HCT116 (cell line): ENCODE results near the gene CHD9NB. TPM values are rescaled to one million over a fixed set of nuclear protein-coding genes. Genes with fewer than 3 reads are reported as not detected.

Experiments
- ATAC-seq: fragments of 200-7000 bp; cut with Tn5 transposase; 2 replicates; pipeline ENCODE4 v1.9.1; 2020; ENCODE audit warnings: mild to moderate bottlenecking, moderate library complexity
- BruUV-seq: library from RNA; stranded (reverse); fragments of 400-500 nt; replicated peaks from 2 replicates; lab custom pipeline; 2021; lab: Mats Ljungman, UMichigan
- CTCF ChIA-PET: fragments of 300-600 bp; sonication (Branson Sonifier 250); formaldehyde crosslinking; loops from one replicate; lab custom pipeline; 2021; ENCODE audit warnings: antibody characterized with exemption; lab: Charles Lee
- POLR2A ChIA-PET: fragments of 300-600, 350-600 bp; sonication (Branson Sonifier 250); formaldehyde crosslinking; loops from one replicate; lab custom pipeline; 2021; ENCODE audit warnings: antibody characterized with exemption; lab: Charles Lee
- RAD21 ChIA-PET, 2 experiments: fragments of 300-600 bp; sonication (Branson Sonifier 250); formaldehyde crosslinking; loops; one replicate each; lab custom pipeline; 2023; ENCODE audit warnings: low total read pairs in 2 of 2; ENCODE audit not compliant: uncharacterized antibody in 2 of 2, unreplicated experiment in 2 of 2, low non-redundant PET in 1 of 2; lab: Charles Lee
- DNase-seq: peaks from one replicate; pipeline ENCODE4 v3.0.0-alpha.2; 2010; ENCODE audit warnings: low read depth, low spot score
- H2AFZ ChIP-seq: fragments of 200-600 bp; shearing (Covaris generic), sonication (generic); 2 replicates; pipeline ENCODE4 v1.6.1; 2017; ENCODE audit warnings: low read depth, mixed run types, mixed read lengths, antibody characterized with exemption, low read length; ENCODE audit not compliant: poor library complexity, severe bottlenecking
- H3K27ac ChIP-seq: 2 replicates; pipeline ENCODE4 v1.5.1; 2012; ENCODE audit warnings: low read depth, low read length
- H3K27me3 ChIP-seq: fragments of 200-600 bp; sonication (generic); 2 replicates; pipeline ENCODE4 v1.6.1; 2016; ENCODE audit warnings: mixed run types, low read length, mixed read lengths; ENCODE audit not compliant: insufficient read depth
- H3K36me3 ChIP-seq, 2 experiments: fragments of 200-500 bp in 1 of 2; fragments of 200-600 bp in 1 of 2; sonication (Bioruptor generic) in 1 of 2; sonication (generic) in 1 of 2; 2 replicates each; pipeline versions ENCODE4 v1.5.1 to v1.6.1; 2014 to 2016; ENCODE audit warnings: low read length in 2 of 2, inconsistent platforms in 1 of 2, mixed read lengths in 1 of 2, mixed run types in 1 of 2; ENCODE audit not compliant: insufficient read depth in 2 of 2, control insufficient read depth in 1 of 2
- H3K4me1 ChIP-seq, 2 experiments: fragments of 200-600 bp in 1 of 2; sonication (generic) in 1 of 2; 2 replicates each; pipeline versions ENCODE4 v1.5.1 to v1.6.1; 2012 to 2017; ENCODE audit warnings: low read length in 2 of 2, inconsistent platforms in 1 of 2, mild to moderate bottlenecking in 1 of 2, mixed read lengths in 1 of 2, mixed run types in 1 of 2, moderate library complexity in 1 of 2; ENCODE audit not compliant: insufficient read depth in 2 of 2, control insufficient read depth in 1 of 2
- H3K4me2 ChIP-seq: fragments of 200-600 bp; sonication (generic); 2 replicates; pipeline ENCODE4 v1.6.1; 2017; ENCODE audit warnings: mixed run types, low read length, mixed read lengths
- H3K4me3 ChIP-seq, 2 experiments: fragments of 200-600 bp in 1 of 2; sonication (generic) in 1 of 2; replicated peaks in 1 of 2; 2 replicates each; pipeline ENCODE4 v1.5.1; 2011 to 2016; ENCODE audit warnings: low read length in 2 of 2, control low read depth in 1 of 2, low read depth in 1 of 2, mild to moderate bottlenecking in 1 of 2, mixed read lengths in 1 of 2, mixed run types in 1 of 2
- H3K79me2 ChIP-seq: fragments of 200-600 bp; sonication (generic); 2 replicates; pipeline ENCODE4 v1.6.1; 2017; ENCODE audit warnings: mild to moderate bottlenecking, mixed run types, low read length, moderate library complexity, mixed read lengths; ENCODE audit not compliant: insufficient read depth
- H3K9ac ChIP-seq: fragments of 200-600 bp; sonication (generic); 2 replicates; pipeline ENCODE4 v1.6.1; 2016; ENCODE audit warnings: low read length, mixed read lengths
- H3K9me2 ChIP-seq: fragments of 200-600 bp; sonication (generic), shearing (Covaris generic); 2 replicates; pipeline ENCODE4 v1.6.1; 2017; ENCODE audit warnings: mixed run types, mild to moderate bottlenecking, moderate library complexity; ENCODE audit not compliant: insufficient read depth
- H3K9me3 ChIP-seq, 2 experiments: fragments of 200-500 bp in 1 of 2; fragments of 200-600 bp in 1 of 2; sonication (Bioruptor generic) in 1 of 2; sonication (generic) in 1 of 2; 2 replicates each; pipeline ENCODE4 v1.6.1; 2014 to 2017; ENCODE audit warnings: low read length in 2 of 2, mixed read lengths in 2 of 2, inconsistent platforms in 1 of 2, low read depth in 1 of 2, mild to moderate bottlenecking in 1 of 2, mixed run types in 1 of 2, moderate library complexity in 1 of 2; ENCODE audit not compliant: control insufficient read depth in 1 of 2, insufficient read depth in 1 of 2
- H4K20me1 ChIP-seq: fragments of 200-600 bp; sonication (generic), shearing (Covaris generic); 2 replicates; pipeline ENCODE4 v1.6.1; 2017; ENCODE audit warnings: mixed run types, mild to moderate bottlenecking, moderate library complexity; ENCODE audit not compliant: insufficient read depth
- CBX3 ChIP-seq: IDR thresholded peaks from 2 replicates; pipeline ENCODE4 v1.6.1; 2012; ENCODE audit warnings: low read depth
- EGR1 ChIP-seq: IDR thresholded peaks from 2 replicates; pipeline ENCODE4 v1.6.1; 2012; ENCODE audit warnings: low read depth
- EZH2 ChIP-seq: fragments of 200-600 bp; sonication (generic); IDR thresholded peaks from 2 replicates; pipeline ENCODE4 v1.6.1; 2017; ENCODE audit warnings: antibody characterized with exemption, mixed run types
- TCF7L2 ChIP-seq: IDR thresholded peaks from 2 replicates; pipeline ENCODE4 v1.7.0; 2011; ENCODE audit warnings: borderline replicate concordance, inconsistent platforms; ENCODE audit not compliant: insufficient read depth, insufficient read length; ENCODE audit errors: extremely low read depth
- intact Hi-C: fragments of 100-400 bp; cut with micrococcal nuclease; formaldehyde crosslinking; loops from 2 replicates; pipeline ENCODE4 v1.10.0; 2022
- total RNA-seq: library from RNA; stranded (reverse); gene quantifications from one replicate; pipeline ENCODE4 v1.2.1, GENCODE V29; 2021; ENCODE audit not compliant: unreplicated experiment
- TF ChIP-seq, protein P1 (sequence below): IDR thresholded peaks from 2 replicates; pipeline ENCODE4 v1.6.1; 2012

Gene CHD9NB
- total RNA-seq, 1 experiment from 2014 or later: 1.2 TPM

DNA sequence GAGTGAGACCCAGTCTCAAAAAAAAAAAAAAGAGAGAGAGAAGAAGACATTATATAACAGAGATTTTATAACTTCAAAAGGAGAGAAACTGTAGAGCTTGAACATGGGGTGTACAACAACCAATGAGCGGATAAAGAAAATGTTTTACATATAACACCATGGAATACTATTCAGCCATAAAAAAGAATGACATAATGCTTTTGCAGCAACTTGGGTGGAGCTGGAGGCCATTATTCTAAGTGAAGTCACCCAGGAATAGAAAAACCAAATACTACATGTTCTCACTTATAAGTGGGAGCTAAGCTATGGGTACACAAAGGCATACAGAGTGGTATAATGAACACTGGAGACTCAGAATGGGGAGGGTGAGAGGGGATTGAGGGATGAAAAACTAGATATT, 61.1 kb downstream of the CHD9NB start:
- ATAC-seq (no peak), DNase-seq (no peak)
- BruUV-seq: no TSS peak
- H3K9ac ChIP-seq: no peak overlapping the region
- TF ChIP-seq TCF7L2: no peak
- no peak for TF ChIP-seq EZH2
- no peak for TF ChIP-seq CBX3
- no peak for TF ChIP-seq EGR1
- TF ChIP-seq, protein P1, sequence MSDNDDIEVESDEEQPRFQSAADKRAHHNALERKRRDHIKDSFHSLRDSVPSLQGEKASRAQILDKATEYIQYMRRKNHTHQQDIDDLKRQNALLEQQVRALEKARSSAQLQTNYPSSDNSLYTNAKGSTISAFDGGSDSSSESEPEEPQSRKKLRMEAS: no peak
- no peaks in the 10 kb centered on the region for H3K9me3 ChIP-seq
- H3K27me3 ChIP-seq: no peaks in the 10 kb centered on the region
- H3K4me2 ChIP-seq: no peak overlapping the region
- ChIA-PET RAD21 (no interaction called here), POLR2A (no interaction called here), CTCF (interaction anchor here (0.7 kb wide), 1 partner anchor 36 kb away, joined by 3 read pairs; no protein-coding TSS in a partner anchor)
- no peaks in the 10 kb centered on the region for H4K20me1 ChIP-seq
- no peak overlapping the region for H3K27ac ChIP-seq
- H3K4me3 ChIP-seq: no peak overlapping the region
- no peaks in the 10 kb centered on the region for H3K4me1 ChIP-seq
- H3K79me2 ChIP-seq: no peaks in the 10 kb centered on the region
- no peak overlapping the region for H2AFZ ChIP-seq
- H3K9me2 ChIP-seq: no peaks in the 10 kb centered on the region
- intact Hi-C loops: no loop called here
- no peaks in the 10 kb centered on the region for H3K36me3 ChIP-seq

Other genes with a start within 250 kb of the CHD9NB start
- gene CHD9, start 2.1 kb upstream of the CHD9NB start, total RNA-seq: 18.9 TPM